ENCODE results near the gene NTM. TPM values are rescaled to one million over a fixed set of nuclear protein-coding genes. Genes with fewer than 3 reads are reported as not detected.
A peak's percentile ranks its signal among the peaks of the same experiment; 100 is the strongest.

NTM gene
- total and polyA plus RNA-seq, 4 experiments from 2014 or later, result not detected

DNA sequence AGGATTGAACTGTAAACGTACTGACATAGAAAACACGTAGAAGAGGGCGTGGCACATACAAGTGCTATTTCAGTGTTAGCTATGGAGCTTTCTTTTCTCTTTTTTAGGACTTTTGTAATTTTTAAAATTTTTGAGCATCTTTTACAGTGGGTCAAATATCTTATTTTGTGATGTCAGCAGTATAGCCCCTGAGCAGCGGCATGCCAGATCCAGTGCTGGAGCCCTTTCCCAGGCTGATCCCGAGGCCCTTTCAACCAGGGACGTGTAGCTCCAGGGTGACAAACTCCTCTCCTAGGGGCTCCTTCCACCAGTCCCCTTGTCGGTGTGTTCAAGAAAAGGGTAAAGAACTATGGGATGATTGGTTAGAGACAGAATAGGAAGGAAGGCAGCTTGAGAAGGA is 777.0 kb downstream of the NTM start:
- Histone ChIP-seq H3K9me3 (ENCODE audit: control insufficient read depth in 1 of 2, low read length in 2 of 2) (no peaks in the 10 kb centered on the region), H3K4me1 (ENCODE audit: insufficient read depth, low read length) (no peaks in the 10 kb centered on the region), H3K27me3 (ENCODE audit: insufficient read depth, low read length) (no peaks in the 10 kb centered on the region), H3K4me3 (ENCODE audit: low read length in 2 of 2) (no peak overlapping the region), H3K36me3 (ENCODE audit: insufficient read depth, low read length) (no peaks in the 10 kb centered on the region), H3K27ac (ENCODE audit: low read depth, low read length) (no peak overlapping the region)
- peaks cover 0 to 9% (median under 1%) of the 10 kb centered on the region in 8 donors for H3K9me3 Mint-ChIP-seq
- H3K4me1 Mint-ChIP-seq, result no peaks in the 10 kb centered on the region
- peaks cover 0 to 1% of the 10 kb centered on the region in 2 donors for H3K27me3 Mint-ChIP-seq
- ChIA-PET CTCF (ENCODE audit: partially characterized antibody) (no interaction called here), POLR2A (ENCODE audit: partially characterized antibody) (no interaction called here)
- DNase-seq, result no peak
- H3K4me3 Mint-ChIP-seq, result no peak overlapping the region
- H3K27ac Mint-ChIP-seq, result no peak overlapping the region
- H3K36me3 Mint-ChIP-seq, result no peaks in the 10 kb centered on the region
- intact Hi-C loops (cut with micrococcal nuclease), result no loop called here

DNA sequence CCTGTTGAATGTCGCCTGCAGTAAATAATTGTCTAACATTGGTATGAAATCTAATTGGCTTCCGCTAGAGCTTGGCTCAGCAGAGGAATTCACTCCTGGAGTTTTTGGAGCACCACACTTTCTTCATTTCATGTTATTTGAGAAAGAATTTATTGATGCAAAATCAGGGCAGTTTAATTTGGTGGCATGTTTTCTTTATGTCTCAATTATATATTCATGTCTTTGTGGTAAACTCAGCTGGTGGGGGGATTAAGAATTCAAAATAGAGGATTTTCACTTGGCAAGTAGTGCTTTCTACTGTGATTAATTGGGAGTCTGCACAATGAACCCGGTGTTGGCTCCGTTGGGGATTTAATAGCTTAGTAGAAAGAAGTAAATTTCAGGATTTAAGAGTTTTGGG is 784.4 kb downstream of the NTM start:
- Histone ChIP-seq H3K27ac (ENCODE audit: low read depth, low read length) (no peak overlapping the region), H3K4me1 (ENCODE audit: insufficient read depth, low read length) (no peaks in the 10 kb centered on the region), H3K4me3 (ENCODE audit: low read length in 2 of 2) (no peak overlapping the region), H3K27me3 (ENCODE audit: insufficient read depth, low read length) (no peaks in the 10 kb centered on the region), H3K9me3 (ENCODE audit: control insufficient read depth in 1 of 2, low read length in 2 of 2) (no peaks in the 10 kb centered on the region), H3K36me3 (ENCODE audit: insufficient read depth, low read length) (no peaks in the 10 kb centered on the region)
- H3K36me3 Mint-ChIP-seq, result no peaks in the 10 kb centered on the region
- intact Hi-C loops (cut with micrococcal nuclease), result no loop called here
- H3K27ac Mint-ChIP-seq, result no peak overlapping the region
- CTCF ChIA-PET (ENCODE audit: partially characterized antibody), result no interaction called here
- POLR2A ChIA-PET (ENCODE audit: partially characterized antibody), result no interaction called here
- H3K4me1 Mint-ChIP-seq, result no peaks in the 10 kb centered on the region
- H3K9me3 Mint-ChIP-seq, result peaks cover 0 to 8% (median 0%) of the 10 kb centered on the region in 8 donors
- no peaks in the 10 kb centered on the region for H3K27me3 Mint-ChIP-seq
- no peak overlapping the region for H3K4me3 Mint-ChIP-seq
- no peak for DNase-seq

DNA sequence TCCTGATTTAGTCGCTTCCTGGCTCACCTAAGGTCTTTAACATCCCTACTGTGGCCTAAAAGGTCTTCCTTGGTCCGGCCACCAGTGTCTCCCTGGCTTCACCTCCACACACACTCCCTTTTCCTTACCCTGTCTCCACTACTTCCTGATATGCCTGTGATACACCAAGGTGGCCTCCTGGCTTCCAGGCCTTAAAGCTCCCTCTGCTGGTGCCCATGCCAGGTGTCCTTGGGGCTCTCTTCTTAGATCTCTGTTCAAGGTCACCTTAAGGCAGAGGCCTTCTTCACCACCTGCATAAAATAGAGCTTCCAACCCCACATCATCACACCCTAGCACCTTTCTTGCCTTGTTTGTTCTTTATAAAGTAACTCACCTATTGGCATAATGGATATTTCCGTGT is 787.7 kb downstream of the NTM start:
- H3K27ac ChIP-seq (ENCODE audit: low read depth, low read length), result no peak overlapping the region
- ChIA-PET CTCF (ENCODE audit: partially characterized antibody) (no interaction called here), POLR2A (ENCODE audit: partially characterized antibody) (no interaction called here)
- Mint-ChIP-seq H3K27ac (no peak overlapping the region), H3K36me3 (no peaks in the 10 kb centered on the region), H3K9me3 (peaks cover 0 to 8% (median 0%) of the 10 kb centered on the region in 8 donors), H3K4me3 (no peak overlapping the region), H3K27me3 (no peaks in the 10 kb centered on the region), H3K4me1 (no peaks in the 10 kb centered on the region)
- H3K9me3 ChIP-seq (ENCODE audit: control insufficient read depth in 1 of 2, low read length in 2 of 2), result no peaks in the 10 kb centered on the region
- no peak overlapping the region for H3K4me3 ChIP-seq (ENCODE audit: low read length in 2 of 2)
- no peaks in the 10 kb centered on the region for H3K27me3 ChIP-seq (ENCODE audit: insufficient read depth, low read length)
- no peak for DNase-seq
- H3K4me1 ChIP-seq (ENCODE audit: insufficient read depth, low read length), result no peaks in the 10 kb centered on the region
- intact Hi-C loops (cut with micrococcal nuclease), result no loop called here
- no peaks in the 10 kb centered on the region for H3K36me3 ChIP-seq (ENCODE audit: insufficient read depth, low read length)

- no peak overlapping the region for H3K27ac Mint-ChIP-seq
- Histone ChIP-seq H3K4me3 (ENCODE audit: low read length in 2 of 2) (no peak overlapping the region), H3K9me3 (ENCODE audit: control insufficient read depth in 1 of 2, low read length in 2 of 2) (no peaks in the 10 kb centered on the region), H3K36me3 (ENCODE audit: insufficient read depth, low read length) (no peaks in the 10 kb centered on the region), H3K27me3 (ENCODE audit: insufficient read depth, low read length) (no peaks in the 10 kb centered on the region), H3K4me1 (ENCODE audit: insufficient read depth, low read length) (no peaks in the 10 kb centered on the region), H3K27ac (ENCODE audit: low read depth, low read length) (no peak overlapping the region)
- peaks cover 0 to 8% (median 0%) of the 10 kb centered on the region in 8 donors for H3K9me3 Mint-ChIP-seq
- intact Hi-C loops (cut with micrococcal nuclease), result no loop called here
- CTCF ChIA-PET (ENCODE audit: partially characterized antibody), result no interaction called here
- H3K4me1 Mint-ChIP-seq, result no peaks in the 10 kb centered on the region
- H3K27me3 Mint-ChIP-seq, result no peaks in the 10 kb centered on the region
- POLR2A ChIA-PET (ENCODE audit: partially characterized antibody), result no interaction called here
- H3K4me3 Mint-ChIP-seq, result no peak overlapping the region
- DNase-seq, result no peak
- no peaks in the 10 kb centered on the region for H3K36me3 Mint-ChIP-seq
Observed at GRCh38 chr11:132158696-132159095, 788.3 kb downstream of the NTM start.

- Histone ChIP-seq H3K4me3 (ENCODE audit: low read length in 2 of 2) (no peak overlapping the region), H3K36me3 (ENCODE audit: insufficient read depth, low read length) (no peaks in the 10 kb centered on the region), H3K27me3 (ENCODE audit: insufficient read depth, low read length) (no peaks in the 10 kb centered on the region), H3K27ac (ENCODE audit: low read depth, low read length) (no peak overlapping the region), H3K9me3 (ENCODE audit: control insufficient read depth in 1 of 2, low read length in 2 of 2) (no peaks in the 10 kb centered on the region), H3K4me1 (ENCODE audit: insufficient read depth, low read length) (no peaks in the 10 kb centered on the region)
- H3K4me1 Mint-ChIP-seq, result no peaks in the 10 kb centered on the region
- intact Hi-C loops (cut with micrococcal nuclease), result no loop called here
- DNase-seq, result no peak
- no peak overlapping the region for H3K4me3 Mint-ChIP-seq
- ChIA-PET CTCF (ENCODE audit: partially characterized antibody) (no interaction called here), POLR2A (ENCODE audit: partially characterized antibody) (no interaction called here)
- H3K27me3 Mint-ChIP-seq, result no peaks in the 10 kb centered on the region
- H3K9me3 Mint-ChIP-seq, result peaks cover 0 to 12% (median 3%) of the 10 kb centered on the region in 8 donors
- H3K27ac Mint-ChIP-seq, result no peak overlapping the region
- no peaks in the 10 kb centered on the region for H3K36me3 Mint-ChIP-seq
Observed at GRCh38 chr11:132161403-132162078, 791.1 kb downstream of the NTM start.

- ChIA-PET CTCF (ENCODE audit: partially characterized antibody) (no interaction called here), POLR2A (ENCODE audit: partially characterized antibody) (no interaction called here)
- Histone ChIP-seq H3K36me3 (ENCODE audit: insufficient read depth, low read length) (no peaks in the 10 kb centered on the region), H3K4me3 (ENCODE audit: low read length in 2 of 2) (no peak overlapping the region), H3K27ac (ENCODE audit: low read depth, low read length) (no peak overlapping the region), H3K4me1 (ENCODE audit: insufficient read depth, low read length) (no peaks in the 10 kb centered on the region), H3K9me3 (ENCODE audit: control insufficient read depth in 1 of 2, low read length in 2 of 2) (no peaks in the 10 kb centered on the region), H3K27me3 (ENCODE audit: insufficient read depth, low read length) (no peaks in the 10 kb centered on the region)
- Mint-ChIP-seq H3K36me3 (no peaks in the 10 kb centered on the region), H3K4me1 (no peaks in the 10 kb centered on the region), H3K4me3 (no peak overlapping the region), H3K27me3 (no peaks in the 10 kb centered on the region), H3K27ac (peak overlapping the region in 1 of 7 donors; percentile 66), H3K9me3 (peaks cover 0 to 16% (median 3%) of the 10 kb centered on the region in 8 donors)
- intact Hi-C loops (cut with micrococcal nuclease), result no loop called here
- DNase-seq, result no peak
Observed at GRCh38 chr11:132168344-132168981, 798.0 kb downstream of the NTM start.

DNA sequence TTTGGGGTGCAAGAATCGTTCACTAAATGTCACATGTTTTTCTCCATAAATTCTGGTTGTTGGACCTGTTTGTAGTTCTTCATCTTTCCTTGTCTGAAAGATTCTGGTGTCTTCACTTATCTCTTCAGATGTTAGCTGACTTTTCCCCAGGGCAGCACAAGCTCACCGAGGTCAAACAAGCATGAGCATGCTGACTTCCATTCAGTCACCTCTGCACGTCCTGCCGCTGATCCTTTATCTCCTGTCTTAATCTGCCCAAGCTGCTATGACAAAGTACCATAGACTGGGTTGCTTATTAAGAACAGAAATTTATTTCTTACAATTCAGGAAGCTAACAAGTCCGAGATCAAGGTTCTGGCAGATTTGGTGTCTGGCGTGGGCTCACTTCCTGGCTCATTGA is 800.6 kb downstream of the NTM start:
- POLR2A ChIA-PET (ENCODE audit: partially characterized antibody), result no interaction called here
- Histone ChIP-seq H3K4me1 (ENCODE audit: insufficient read depth, low read length) (no peaks in the 10 kb centered on the region), H3K27me3 (ENCODE audit: insufficient read depth, low read length) (no peaks in the 10 kb centered on the region), H3K36me3 (ENCODE audit: insufficient read depth, low read length) (no peaks in the 10 kb centered on the region), H3K4me3 (ENCODE audit: low read length in 2 of 2) (no peak overlapping the region), H3K27ac (ENCODE audit: low read depth, low read length) (no peak overlapping the region), H3K9me3 (ENCODE audit: control insufficient read depth in 1 of 2, low read length in 2 of 2) (no peaks in the 10 kb centered on the region)
- no peak overlapping the region for H3K27ac Mint-ChIP-seq
- intact Hi-C loops (cut with micrococcal nuclease), result no loop called here
- H3K9me3 Mint-ChIP-seq, result peaks cover 0 to 15% (median 4%) of the 10 kb centered on the region in 8 donors
- H3K4me3 Mint-ChIP-seq, result no peak overlapping the region
- H3K27me3 Mint-ChIP-seq, result peaks cover 0 to 2% of the 10 kb centered on the region in 2 donors
- H3K36me3 Mint-ChIP-seq, result no peaks in the 10 kb centered on the region
- CTCF ChIA-PET (ENCODE audit: partially characterized antibody), result no interaction called here
- no peak for DNase-seq
- no peaks in the 10 kb centered on the region for H3K4me1 Mint-ChIP-seq

Data from CD4-positive, alpha-beta memory T cell (primary cell).